HG03520 (cell line): ENCODE measurements around the gene CTAGE1.
"Not testable (repeated sequence)": the region's sequence is repeated elsewhere in the genome, so short reads cannot be mapped to it uniquely, and the experiment has no call there.

Experiments
- ATAC-seq: cut with Tn5 transposase; IDR thresholded peaks from one replicate; pipeline ENCODE4 v1.9.1; 2021; ENCODE audit warnings: mild to moderate bottlenecking, moderate library complexity; ENCODE audit not compliant: unreplicated experiment

The CTAGE1 gene

GRCh38 chr18:22393164-22393563 lies 24.6 kb downstream of the CTAGE1 start:
- ATAC-seq = not testable (repeated sequence)

- no peak for ATAC-seq
These were observed 26.0 kb downstream of the CTAGE1 start for GRCh38 chr18:22391407-22392345.

- ATAC-seq = no peak
These were observed 29.9 kb downstream of the CTAGE1 start for GRCh38 chr18:22387787-22388186.

DNA sequence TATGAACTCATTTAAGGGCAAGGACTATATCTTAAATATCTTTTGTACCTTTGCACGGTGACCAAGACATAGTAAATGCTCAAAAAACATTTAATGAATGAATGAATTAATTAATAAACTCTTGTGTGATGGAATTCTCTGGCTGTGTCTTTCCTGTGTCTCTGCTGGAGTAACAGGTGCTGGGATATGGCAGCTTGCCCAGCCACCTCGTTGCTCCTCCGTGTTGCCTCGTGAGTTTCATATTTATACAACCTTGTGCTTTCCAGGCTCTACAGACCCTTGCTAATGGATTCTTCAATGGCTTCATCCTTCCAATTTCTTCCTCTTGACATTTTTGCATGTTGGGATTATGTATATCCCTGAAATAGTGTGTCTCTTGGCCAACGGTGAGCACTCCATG lies 30.4 kb downstream of the CTAGE1 start:
- no peak for ATAC-seq

- ATAC-seq = no peak
These were observed 32.0 kb downstream of the CTAGE1 start for GRCh38 chr18:22385718-22386117.

- ATAC-seq = no peak
These were observed 38.9 kb downstream of the CTAGE1 start for GRCh38 chr18:22378672-22379282.

DNA sequence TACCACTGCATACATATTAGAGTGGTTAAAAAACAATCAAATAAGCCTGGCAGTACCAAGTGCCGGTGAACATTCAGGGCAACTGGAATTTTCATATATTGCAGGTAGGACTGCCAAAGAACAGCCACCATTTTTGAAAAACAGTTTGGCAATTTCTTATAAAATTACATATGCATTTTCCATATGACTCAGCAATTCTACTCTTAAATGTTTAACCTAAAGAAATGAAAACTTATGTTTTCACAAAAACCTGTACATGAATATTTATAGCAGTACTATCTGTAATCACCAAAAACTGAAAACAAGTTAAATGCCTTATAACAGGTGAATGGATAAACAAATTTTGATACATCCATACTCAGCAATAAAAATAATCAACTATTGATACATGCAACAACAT lies 39.9 kb downstream of the CTAGE1 start:
- ATAC-seq = no peak

DNA sequence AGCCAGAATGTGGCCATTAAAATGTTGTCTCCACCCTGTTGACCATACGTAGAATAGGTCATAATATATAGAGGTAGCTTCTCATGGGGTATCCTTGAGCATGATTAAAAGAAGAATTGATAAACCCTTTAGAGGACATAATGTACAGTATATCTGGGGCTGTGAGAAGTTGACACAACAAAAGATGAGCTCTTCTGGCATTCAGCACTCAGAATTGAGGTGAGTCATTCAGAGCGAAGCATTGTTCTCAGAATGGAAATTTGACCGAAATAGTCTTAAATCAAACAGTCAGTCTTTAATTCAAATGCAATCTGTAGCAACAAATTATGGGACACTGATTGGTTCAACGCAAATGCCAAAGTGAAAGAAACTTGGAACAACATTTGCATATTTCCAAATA lies 47.3 kb downstream of the CTAGE1 start:
- ATAC-seq = no peak

DNA sequence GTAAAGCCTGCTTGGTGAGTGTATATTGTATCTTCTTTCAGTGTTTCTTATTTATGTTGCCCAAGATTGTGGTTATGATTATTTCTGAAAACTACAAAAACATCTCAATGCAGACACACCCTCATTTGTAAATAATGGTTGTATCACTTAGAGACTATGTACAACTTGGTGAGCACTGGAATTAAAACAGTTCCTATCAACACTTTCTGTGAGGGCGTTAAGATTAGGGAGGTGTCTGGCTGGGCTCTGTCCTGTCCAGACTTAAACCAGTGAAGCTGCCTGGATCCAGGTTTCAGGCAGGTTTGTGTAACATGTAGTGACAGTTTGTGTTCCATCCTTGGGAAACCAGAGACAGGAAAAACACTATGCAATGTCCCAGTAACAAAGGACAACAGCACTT lies 49.7 kb downstream of the CTAGE1 start:
- ATAC-seq = no peak

DNA sequence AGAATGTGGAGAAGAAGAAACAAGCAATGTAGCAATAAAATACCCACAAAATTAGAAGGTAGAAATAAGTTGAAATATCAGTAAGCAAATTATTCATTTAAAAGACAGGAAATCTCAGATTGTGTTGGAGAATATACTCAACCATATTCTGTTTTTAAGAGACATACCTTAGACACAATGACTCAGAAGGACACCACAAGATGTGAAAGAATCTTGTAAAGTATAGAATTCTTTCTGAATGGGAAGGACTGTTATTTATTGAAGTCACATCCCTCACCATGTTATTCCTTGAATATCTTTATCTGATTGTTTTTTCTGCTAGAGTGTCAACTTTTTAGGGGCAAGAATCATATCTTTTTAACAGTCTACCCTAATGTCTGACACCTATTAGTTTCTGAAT lies 50.4 kb downstream of the CTAGE1 start:
- ATAC-seq = no peak

GRCh38 chr18:22363867-22364463 lies 53.8 kb downstream of the CTAGE1 start:
- ATAC-seq = no peak
